ENCODE results near the gene NFX1. TPM values are rescaled to one million over a fixed set of nuclear protein-coding genes. Genes with fewer than 3 reads are reported as not detected.

Gene NFX1
- total RNA-seq, 1 donor from 2014 or later, result 13.0 TPM

- H3K27ac ChIP-seq, result peak overlapping the region; percentile 85
- TF ChIP-seq CTCF (IDR thresholded peaks at IDR 0.05) (no peak), EZH2phosphoT487 (IDR thresholded peaks at IDR 0.05) (no peak), EZH2 (IDR thresholded peaks at IDR 0.05) (no peak)
- Mint-ChIP-seq H3K4me1 (peaks cover 17% of the 10 kb centered on the region), H3K27ac (peak overlapping the region; percentile 96), H3K4me3 (peak overlapping the region; percentile 99), H3K9me3 (no peaks in the 10 kb centered on the region), H3K27me3 (ENCODE audit: insufficient read depth, low read depth) (peaks cover 5% of the 10 kb centered on the region), H3K36me3 (peaks cover 2% of the 10 kb centered on the region)
- H3F3A ChIP-seq (ENCODE audit: low read depth), result peaks cover 13% of the 10 kb centered on the region
- H3K4me1 ChIP-seq, result peaks cover 4% of the 10 kb centered on the region
- H3K9me3 ChIP-seq (ENCODE audit: low read depth), result no peaks in the 10 kb centered on the region
- H4K20me1 ChIP-seq (ENCODE audit: low read depth), result no peaks in the 10 kb centered on the region
- H3K79me2 ChIP-seq (ENCODE audit: low read depth), result peaks cover 43% of the 10 kb centered on the region
- H3K36me3 ChIP-seq, result no peaks in the 10 kb centered on the region
- peak overlapping the region; percentile 92 for H3K9ac ChIP-seq
- DNase-seq (ENCODE audit: low spot score), result no peak
- H2AFZ ChIP-seq (replicated peaks), result peak overlapping the region; percentile 99
- no peaks in the 10 kb centered on the region for H3K27me3 ChIP-seq
- H3K4me2 ChIP-seq, result peak overlapping the region; percentile 91
- peak overlapping the region; percentile 94 for H3K4me3 ChIP-seq
Observed at GRCh38 chr9:33289936-33290246, 425 bp upstream of the NFX1 start.

- H3K9ac ChIP-seq, result peak overlapping the region; percentile 92
- H3K79me2 ChIP-seq (ENCODE audit: low read depth), result peaks cover 48% of the 10 kb centered on the region
- H3K27me3 ChIP-seq, result no peaks in the 10 kb centered on the region
- no peak for DNase-seq (ENCODE audit: low spot score)
- H3K9me3 Mint-ChIP-seq, result no peaks in the 10 kb centered on the region
- no peak overlapping the region for H3K27ac ChIP-seq
- H3K4me3 ChIP-seq, result peak overlapping the region; percentile 94
- peak overlapping the region; percentile 96 for H3K27ac Mint-ChIP-seq
- H4K20me1 ChIP-seq (ENCODE audit: low read depth), result no peaks in the 10 kb centered on the region
- H3K36me3 ChIP-seq, result no peaks in the 10 kb centered on the region
- TF ChIP-seq CTCF (IDR thresholded peaks at IDR 0.05) (no peak), EZH2phosphoT487 (IDR thresholded peaks at IDR 0.05) (no peak), EZH2 (IDR thresholded peaks at IDR 0.05) (no peak)
- H3K36me3 Mint-ChIP-seq, result peaks cover 6% of the 10 kb centered on the region
- H3K4me2 ChIP-seq, result peak overlapping the region; percentile 91
- peaks cover 5% of the 10 kb centered on the region for H3K27me3 Mint-ChIP-seq (ENCODE audit: insufficient read depth, low read depth)
- peaks cover 17% of the 10 kb centered on the region for H3K4me1 Mint-ChIP-seq
- no peaks in the 10 kb centered on the region for H3K9me3 ChIP-seq (ENCODE audit: low read depth)
- peak overlapping the region; percentile 99 for H2AFZ ChIP-seq (replicated peaks)
- peaks cover 4% of the 10 kb centered on the region for H3K4me1 ChIP-seq
- peaks cover 13% of the 10 kb centered on the region for H3F3A ChIP-seq (ENCODE audit: low read depth)
- peak overlapping the region; percentile 99 for H3K4me3 Mint-ChIP-seq
Observed at GRCh38 chr9:33291031-33291397, 698 bp downstream of the NFX1 start.

DNA sequence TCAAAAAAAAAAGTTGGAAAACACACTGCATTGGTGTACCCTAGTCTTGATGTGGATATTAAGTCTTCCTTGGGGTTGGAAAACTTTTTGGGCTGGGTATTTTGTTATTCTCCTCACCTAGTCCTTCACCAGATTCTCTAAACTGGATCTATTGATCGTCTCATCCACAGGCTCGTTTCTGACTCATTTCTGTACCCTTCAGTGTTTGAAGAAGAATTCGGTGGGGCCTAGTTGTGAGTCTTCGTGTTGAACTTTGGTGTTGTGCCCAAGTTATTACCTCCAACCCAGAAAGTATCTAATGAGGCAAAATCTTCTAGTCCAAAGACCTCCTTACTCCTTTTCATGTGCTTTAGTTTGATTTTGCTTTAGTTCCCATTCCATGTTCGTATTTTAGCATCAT is 1.6 kb downstream of the NFX1 start:
- no peak for DNase-seq (ENCODE audit: low spot score)
- peaks cover 54% of the 10 kb centered on the region for H3K79me2 ChIP-seq (ENCODE audit: low read depth)
- Mint-ChIP-seq H3K4me1 (peaks cover 17% of the 10 kb centered on the region), H3K27me3 (ENCODE audit: insufficient read depth, low read depth) (peaks cover 5% of the 10 kb centered on the region), H3K36me3 (peaks cover 8% of the 10 kb centered on the region), H3K9me3 (no peaks in the 10 kb centered on the region), H3K4me3 (peak overlapping the region; percentile 99), H3K27ac (no peak overlapping the region)
- H3K9me3 ChIP-seq (ENCODE audit: low read depth), result no peaks in the 10 kb centered on the region
- no peak overlapping the region for H3K4me3 ChIP-seq
- no peaks in the 10 kb centered on the region for H3K36me3 ChIP-seq
- H2AFZ ChIP-seq (replicated peaks), result no peak overlapping the region
- no peaks in the 10 kb centered on the region for H4K20me1 ChIP-seq (ENCODE audit: low read depth)
- no peaks in the 10 kb centered on the region for H3K27me3 ChIP-seq
- peak overlapping the region; percentile 91 for H3K4me2 ChIP-seq
- peaks cover 6% of the 10 kb centered on the region for H3F3A ChIP-seq (ENCODE audit: low read depth)
- no peak overlapping the region for H3K27ac ChIP-seq
- H3K9ac ChIP-seq, result no peak overlapping the region
- H3K4me1 ChIP-seq, result peaks cover 4% of the 10 kb centered on the region
- no peak for TF ChIP-seq EZH2phosphoT487 (IDR thresholded peaks at IDR 0.05)
- TF ChIP-seq EZH2 (IDR thresholded peaks at IDR 0.05), result no peak
- no peak for TF ChIP-seq CTCF (IDR thresholded peaks at IDR 0.05)
